ENCODE data around the gene FGGY.

Gene FGGY

DNA sequence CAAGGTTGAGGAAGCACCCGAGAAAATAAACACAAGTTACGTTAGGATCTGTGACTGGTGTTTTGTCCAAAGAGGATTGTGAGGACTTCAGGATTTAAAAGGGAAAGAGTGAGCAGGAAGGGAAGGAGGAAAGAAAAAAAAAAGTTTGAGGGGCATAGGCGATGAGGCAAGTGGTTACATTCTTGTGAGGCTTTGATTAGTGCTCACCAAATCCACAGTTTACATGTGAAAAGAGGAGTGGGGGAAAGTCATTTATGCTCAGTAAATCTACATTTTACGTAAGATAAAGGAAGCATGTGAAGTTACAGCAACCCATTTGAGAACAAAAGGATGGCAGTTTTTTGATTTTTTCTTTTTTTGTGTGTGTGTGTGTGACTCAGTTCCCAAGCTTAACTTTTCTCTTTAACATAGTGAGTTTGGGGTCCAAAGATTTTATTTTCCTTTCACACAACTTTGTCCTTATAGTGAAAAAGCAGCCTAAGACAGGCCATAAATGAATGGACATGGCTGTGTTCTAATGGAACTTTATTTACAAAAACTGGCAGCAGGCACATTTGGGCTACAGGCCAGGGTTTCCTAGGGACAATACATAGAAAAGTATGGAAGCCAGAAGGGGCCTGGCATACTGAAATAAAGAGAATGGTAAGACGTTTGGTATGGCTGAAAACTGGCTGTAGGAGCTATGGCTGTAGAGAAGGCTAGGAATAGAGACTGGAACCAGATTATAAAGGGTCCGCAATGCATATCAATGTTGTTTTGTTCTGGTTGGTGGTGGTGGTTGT, 121.7 kb downstream of the FGGY start:
- no peak for DNase-seq

DNA sequence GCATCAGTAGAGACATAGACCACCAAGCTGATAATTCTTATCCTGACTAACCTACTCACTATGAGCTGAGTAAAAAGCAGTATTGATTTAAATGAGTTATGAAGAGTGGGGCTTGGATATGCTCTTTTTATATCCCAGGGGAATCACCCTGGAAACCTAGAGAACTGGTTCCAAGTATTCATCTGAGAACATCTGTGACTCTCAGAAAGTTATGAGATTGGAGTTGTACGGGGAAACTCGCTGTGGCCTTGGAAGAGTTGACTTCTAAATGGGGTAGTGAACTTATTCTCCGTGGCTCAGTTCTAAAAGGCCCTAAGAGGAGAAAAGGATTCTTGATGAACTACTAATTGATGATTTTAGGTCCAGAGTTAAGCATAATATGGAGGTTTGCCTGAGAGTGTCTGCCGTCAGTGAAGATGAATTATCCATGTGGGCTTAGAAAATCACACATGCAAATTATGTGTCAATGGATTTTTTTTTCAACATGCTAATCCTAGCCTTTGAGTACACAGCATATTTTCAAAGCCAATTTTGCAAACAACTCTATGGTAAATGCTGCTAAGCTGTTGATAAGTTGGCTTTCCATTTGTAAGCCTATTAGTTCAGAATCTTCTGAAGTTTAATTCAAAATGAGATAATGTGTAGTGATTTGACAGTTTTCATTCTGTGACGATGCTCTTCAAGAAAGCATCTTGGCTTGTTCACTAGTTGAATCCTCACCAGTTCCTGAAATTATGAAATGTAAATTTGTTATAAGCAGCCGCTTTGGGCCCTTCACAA, 122.7 kb downstream of the FGGY start:
- DNase-seq: no peak

DNA sequence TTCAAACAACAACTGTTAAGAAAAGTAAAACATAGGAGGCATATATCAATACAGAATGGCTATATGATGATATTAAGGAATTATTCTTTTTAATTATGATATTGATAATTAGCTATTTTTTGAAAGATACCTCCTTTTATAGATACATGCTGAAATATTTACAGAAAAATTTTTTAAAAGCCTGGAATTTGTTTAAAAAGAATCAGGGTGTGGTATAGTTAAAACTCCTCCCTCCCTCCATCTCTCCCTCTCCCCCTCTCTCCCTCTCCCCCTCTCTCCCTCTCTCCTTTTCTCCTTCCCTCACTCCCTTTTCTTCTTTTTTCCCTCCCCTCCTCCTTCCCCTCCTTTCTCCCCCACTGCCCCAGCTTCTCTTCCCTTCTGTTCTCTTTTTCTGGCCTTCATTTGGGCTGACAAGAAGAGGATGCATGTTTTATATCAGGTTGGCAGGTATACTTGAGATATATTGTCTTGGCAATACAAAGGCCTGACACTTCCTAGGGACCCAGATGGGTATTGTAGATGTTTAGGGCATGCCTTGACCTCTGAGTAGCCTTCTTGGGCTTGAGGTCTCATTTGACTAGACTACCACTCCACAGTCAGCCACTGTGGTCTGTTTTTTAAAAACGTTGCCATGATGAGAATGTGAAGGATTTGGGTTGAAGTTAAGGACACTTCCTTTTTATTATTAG, 124.5 kb downstream of the FGGY start:
- no peak for DNase-seq

DNA sequence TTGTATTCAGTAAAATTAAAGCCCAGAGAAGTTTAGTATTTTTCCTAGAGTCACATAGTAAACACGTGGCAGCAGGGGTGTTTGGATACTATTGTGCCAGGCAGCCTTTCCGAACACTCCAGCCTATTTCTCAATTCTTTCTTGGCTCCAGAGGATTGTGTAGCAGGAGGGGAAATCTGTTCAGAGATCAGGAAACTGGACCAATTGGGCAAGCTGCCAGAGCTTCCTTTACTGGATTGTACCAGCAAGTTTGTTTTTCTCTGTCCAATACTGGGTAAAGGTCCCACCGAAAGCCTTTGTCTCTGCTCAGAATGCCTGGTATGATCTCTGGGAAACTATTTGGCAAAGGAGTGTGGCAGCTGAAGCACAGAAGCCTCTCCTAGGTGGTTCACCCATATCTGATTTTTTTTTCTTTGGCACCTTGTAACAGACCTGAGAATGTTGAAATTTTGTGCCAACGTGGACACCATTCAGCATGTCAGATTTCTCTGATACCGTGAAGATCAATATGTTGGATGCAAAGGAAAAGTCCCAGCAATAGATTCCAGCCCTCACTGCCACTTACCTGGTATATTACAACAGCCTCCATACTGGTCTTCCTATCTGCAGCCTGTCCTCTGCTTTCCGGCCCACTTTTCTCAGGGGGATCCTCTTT, 126.2 kb downstream of the FGGY start:
- no peak for DNase-seq

DNA sequence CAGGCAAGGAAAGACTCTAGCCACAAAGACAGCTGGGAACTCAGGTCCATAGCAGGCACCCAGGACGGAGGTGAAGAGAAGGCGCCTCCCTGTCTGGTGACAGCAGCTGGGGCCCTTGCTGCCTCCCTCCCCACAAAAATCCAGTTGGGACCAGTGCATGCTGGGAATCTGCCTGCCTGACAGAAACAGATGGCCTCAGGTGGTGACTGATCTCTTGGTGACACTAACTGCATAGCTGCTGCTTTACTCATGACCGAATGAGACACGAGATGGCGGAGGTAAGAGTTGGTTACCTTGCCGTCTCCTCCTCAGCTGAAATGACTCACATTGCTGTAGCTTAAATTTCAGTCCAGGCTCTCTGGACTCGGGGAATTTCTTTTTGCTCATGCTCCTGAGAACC, 130.3 kb downstream of the FGGY start:
- DNase-seq: no peak

DNA sequence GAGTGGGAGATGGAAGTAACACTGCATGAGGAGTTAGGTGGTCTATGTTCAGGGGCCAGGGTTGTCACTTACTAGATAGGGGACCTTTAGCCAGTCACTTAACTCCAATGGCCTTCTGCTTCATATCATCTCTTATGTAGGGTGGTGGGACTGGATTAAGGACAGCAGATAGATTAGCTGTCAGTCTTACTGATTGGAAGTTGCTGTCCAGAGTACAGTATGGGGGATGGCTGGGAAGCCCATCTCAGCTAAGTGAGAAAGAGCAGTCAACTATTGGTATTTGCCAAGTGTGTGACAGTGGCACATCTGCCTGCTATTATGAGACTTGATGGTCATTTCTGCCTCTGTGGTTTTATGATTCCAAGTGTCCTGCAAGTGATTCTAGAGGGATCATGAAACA, 130.9 kb downstream of the FGGY start:
- no peak for DNase-seq

DNA sequence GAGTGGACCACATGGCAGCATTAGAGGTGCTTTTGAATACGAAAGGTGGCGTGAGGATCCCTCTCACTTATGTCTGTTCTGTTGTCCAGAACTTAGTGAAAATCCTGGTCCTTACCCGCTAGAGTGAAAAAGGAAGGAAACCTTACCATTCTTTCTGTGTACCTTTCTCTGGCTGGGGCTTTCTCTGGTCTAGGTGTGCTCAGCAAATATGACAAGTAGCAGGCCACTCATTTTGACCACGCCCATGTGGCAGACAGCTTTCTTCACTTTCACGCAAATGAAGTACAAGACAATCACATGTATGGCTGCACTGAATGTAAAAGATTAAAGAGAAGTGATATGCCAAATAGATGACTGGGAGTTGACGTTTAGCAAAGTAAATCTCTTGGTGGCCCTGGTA, 131.9 kb downstream of the FGGY start:
- no peak for DNase-seq

DNA sequence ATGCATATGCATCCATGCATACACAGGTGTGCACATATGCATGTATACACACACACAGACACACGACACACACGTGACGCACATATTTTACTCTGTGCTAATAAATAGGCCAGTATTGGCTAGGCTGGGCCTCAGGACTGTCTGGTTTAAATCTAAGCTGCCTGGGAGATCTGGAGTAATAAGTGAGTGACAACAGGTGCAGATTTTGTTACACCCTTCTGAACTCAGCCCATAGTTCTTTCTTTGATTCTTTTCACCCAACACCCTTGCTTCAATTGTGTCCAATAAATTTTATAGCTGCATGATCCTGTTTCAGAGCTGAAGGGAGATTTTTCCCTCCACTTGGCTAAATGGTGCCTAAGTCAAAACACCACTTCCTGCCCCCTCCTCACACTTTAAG, 132.8 kb downstream of the FGGY start:
- DNase-seq: no peak

DNA sequence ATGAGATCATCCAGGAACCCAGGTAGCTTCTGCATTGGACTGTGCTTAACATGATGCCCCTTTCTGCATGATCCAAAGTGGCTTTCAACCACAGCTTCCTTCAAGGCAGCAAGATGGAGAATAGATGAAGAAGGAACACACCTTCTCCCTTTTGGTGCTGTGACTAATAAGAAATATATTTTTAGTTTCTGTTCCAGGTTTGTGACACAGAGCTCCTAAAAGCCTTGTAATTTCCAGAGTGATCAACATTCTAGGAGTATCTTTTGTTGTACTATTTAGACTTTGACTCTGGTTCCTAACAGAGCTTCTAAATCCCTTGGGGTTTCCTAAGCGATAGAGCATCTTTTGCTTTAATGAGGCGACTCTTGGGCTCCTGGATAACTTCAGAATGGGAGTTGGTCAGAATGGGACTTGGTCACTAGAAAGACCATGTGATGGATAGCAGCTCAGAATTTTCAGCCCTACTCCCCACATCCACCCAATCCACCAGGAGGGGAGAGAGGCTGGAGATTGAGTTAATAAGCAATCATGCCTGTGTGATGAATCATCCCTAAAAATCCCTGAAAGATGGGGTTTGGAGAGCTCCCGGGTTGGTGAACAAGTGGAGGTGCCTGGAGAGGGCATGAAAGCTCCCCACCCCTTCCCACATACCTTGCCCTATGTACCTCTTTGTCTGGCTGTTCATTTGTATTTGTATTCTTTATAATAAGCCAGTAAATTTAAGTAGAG, 134.8 kb downstream of the FGGY start:
- DNase-seq: no peak

DNA sequence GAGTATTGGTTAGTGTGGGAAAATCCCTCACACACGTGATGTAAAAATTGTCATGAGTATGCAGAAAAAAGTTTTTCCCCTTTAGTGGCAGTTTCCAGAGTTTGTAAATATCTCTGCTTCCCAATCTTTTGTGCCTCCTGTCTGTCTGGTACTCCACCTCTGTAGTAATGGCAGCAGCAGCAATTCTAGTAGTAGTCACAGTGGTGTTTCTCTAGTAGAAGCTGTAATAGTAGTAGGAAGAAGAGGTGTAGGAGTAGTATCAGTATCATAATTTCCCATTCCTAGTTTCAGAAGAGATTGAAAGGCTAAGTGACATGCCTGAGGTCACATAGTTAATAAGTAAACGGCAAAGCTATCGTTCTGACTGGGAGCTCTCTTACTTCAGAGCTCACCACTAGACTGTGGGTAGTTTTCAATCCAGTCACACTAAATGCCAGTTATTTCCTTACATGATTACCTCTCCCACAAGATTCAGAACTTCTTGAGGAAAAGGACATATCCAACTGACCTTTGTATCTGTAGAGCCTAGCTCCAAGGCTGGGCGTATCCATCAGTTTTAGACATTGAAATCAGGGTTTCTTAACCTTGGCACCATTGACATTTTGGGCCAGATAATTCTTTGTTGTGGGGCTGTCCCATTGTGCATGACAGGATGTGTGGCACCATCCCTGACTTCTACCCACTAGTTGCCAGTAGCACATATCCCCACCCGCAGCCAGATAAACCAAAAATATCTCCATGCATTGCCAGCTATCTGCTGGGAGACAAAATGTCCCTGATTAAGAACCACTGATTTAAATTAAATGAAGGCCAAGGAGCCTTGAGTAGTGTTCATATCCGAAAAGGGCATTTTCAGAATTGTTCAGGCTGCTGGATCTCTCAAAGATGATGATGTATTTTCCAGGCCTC, 135.9 kb downstream of the FGGY start:
- no peak for DNase-seq

DNA sequence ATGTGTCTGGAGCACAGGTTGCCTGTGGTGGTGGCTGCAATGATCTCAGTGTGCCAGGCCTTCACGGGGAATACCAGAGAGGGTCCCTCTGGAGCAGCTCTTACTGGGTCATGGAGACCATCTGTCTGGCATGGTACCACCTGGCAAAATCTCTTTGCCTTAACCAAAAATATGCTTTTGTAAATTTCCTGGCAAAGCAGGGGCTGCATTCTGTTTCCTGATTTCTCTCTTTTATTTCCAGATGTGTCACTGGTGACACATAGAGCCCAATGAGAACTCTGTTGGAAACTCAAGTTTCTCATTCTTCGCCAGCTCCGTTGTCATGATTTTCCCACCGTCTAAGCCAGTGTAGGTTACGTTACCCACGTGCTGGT, 136.5 kb downstream of the FGGY start:
- no peak for DNase-seq

DNA sequence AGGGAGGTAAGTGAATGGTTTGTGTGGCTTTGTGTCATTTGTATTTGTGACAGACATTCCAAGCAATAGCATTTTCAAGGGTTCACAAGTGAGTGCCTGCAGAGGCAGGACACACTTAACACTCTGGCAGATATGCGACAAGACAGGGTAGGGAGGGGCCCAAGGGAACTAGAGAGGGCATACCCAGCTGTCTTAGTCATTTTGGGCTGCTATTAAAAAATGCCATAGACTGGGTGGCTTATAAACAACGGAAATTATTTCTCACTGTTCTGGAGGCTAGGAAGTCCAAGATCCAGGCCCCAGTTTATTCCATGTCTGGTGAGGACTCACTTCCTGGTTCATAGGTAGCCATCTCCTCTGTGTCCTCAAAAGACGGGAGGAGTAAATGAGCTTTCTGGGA, 137.4 kb downstream of the FGGY start:
- no peak for DNase-seq

DNA sequence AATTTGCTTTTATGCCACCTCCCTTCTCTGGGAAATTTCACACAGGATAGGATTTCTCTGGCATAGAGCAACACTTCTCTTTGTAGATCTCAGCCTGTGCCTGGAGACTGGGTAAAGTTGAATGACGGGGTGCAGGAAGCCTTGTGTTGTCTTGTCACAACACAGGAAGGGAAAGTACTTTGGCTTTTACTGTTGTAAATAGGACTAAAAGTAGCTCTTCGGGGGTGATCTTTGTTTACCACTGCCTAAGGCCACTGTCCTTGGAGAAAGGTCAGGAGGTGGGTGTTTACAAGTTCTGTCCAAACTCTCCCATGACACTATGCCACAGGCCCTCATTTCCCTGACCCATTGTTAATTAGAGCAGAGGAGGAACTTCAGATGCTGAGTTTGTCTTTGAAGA, 139.7 kb downstream of the FGGY start:
- no peak for DNase-seq

DNA sequence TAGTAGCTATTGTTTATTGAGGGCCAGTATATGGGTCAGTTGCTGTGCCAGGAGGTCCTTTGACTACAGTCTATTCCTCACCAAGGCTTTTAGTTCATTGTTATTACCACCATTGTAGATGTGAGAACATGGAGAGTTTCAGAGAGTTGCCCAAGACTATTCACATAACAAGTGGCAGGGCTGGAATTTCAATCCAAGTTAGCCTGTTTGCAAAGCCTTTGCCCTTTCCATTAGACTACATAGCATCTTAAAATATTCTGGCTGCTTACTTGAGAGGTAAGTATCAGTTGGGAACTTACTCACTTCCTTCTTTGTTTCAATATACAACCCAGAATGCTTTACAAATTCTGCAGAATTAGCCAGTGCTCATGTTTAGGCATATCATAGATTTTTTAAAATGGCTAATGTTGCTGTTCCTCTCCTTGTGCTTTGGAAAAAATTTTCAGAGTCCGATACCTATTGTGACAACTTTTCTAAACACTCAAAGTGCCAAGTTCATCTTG, 141.2 kb downstream of the FGGY start:
- no peak for DNase-seq

DNA sequence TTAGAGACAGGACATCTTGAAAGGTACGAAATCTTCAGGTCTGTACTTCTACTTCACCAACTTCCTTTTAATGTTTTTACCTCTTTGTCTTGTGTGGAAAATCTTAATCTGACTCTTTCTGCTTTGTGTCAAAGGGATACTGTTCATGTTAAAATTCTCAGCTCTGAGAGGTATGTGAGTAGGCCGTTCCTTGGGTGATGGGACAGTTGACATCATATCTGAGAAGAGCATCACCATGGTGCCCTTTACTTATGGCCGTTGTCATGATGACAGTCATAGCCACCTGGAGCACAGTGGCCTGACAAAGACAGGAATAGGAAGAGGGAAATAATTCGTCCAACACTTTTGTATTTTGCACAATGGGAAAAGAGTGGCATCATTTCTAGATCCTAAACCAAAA, 145.6 kb downstream of the FGGY start:
- no peak for DNase-seq

DNA sequence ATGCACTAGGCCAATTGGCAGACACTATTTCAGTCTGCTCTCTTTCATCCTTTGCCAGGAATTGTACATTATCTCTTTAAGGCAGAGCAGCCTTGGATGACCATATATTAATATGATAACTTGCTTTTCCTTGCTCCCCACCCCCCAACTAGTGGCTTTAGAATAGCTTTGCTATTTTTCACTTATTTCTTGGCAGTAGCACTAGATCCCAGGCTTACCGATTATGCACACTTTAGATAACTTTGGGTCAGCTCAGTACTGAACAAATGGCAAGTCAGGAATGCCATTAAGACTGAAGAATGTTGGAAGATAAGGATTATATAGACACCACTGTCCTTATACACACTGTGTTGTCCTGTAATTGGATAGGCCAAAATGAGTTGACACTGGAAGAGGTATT, 146.4 kb downstream of the FGGY start:
- no peak for DNase-seq

DNA sequence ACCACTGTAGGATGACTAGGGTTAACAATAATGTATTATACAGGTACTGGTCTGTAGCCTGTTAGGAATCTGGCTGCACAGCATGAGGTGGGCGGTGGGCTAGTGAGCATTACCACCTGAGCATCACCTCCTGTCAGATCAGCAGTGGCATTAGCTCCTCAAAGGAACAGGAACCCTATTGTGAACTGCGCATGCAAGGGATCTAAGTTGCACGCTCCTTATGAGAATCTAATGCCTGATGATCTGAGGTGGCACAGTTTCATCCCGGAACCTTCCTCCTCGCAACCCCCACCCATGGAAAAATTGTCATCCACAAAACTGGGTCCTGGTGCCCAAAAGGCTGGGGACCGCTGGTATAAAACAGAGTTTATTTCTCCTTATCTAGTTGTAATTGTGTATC, 147.6 kb downstream of the FGGY start:
- no peak for DNase-seq

DNA sequence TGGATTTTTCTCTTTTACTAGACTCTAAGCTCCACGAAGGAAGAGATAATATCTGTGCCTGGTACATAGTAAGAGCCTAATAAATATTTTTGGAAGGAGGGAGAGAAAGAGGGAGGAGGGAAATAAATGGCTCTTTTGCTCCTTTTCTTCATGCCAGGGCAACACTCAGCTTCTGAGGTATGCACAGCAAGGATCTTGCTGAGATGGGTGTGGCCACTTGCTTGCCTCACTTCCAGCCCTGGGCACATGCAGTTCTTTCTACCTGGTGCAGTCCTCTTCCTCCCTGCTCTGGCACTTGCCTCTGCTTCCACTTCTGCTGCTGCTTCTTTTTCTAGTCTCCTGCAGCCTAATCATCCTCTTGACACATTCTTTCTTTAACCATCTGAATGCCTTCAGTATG, 148.1 kb downstream of the FGGY start:
- DNase-seq: no peak

DNA sequence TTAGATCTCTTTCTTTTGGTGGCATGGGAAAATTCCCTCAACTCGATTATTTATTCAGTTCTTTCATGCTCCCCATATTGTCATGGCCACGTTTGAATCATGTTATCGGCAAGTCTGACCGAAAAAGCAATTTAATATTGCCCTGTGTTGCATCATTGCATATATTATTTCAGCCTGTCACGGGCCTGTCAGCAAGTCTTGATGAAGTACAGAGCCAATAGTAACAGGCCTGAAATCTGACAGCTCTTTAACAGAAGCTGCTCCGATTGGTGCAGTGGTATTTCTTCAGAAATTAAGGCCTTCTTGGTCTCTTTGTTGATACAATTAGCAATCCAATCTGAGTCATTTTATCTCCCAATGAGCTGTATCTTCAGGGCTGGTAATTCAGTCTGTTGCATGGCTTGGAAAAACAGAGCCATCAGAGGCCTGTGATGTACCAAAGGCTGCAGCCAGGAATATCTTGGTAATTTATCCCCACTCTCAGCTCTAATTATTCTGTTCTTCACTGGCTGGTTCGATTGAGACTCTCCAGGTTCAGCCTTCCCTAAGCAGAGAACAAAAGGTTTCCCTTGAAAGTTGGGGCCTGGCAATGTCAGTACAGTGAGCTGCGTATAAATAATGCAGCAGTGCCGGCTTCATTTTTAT, 149.5 kb downstream of the FGGY start:
- no peak for DNase-seq

DNA sequence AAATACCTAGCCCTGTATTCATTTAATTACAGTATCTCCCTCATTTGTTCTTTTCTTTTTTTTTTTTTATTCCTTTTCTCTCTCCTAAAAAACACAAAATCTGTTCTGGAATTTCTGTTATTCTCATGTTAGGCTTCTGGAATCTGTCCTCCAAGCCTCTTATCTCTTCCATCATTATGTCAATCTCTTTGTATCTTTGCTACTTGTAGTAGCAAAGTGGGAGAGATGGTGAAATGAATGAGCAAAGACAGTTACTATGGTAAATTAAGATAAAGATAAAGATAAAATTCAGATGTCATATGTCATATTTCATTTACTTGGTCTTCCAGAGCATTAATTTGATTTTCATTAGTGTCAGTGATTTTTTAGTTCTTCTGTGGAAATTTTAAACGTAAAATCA, 155.1 kb downstream of the FGGY start:
- no peak for DNase-seq

DNA sequence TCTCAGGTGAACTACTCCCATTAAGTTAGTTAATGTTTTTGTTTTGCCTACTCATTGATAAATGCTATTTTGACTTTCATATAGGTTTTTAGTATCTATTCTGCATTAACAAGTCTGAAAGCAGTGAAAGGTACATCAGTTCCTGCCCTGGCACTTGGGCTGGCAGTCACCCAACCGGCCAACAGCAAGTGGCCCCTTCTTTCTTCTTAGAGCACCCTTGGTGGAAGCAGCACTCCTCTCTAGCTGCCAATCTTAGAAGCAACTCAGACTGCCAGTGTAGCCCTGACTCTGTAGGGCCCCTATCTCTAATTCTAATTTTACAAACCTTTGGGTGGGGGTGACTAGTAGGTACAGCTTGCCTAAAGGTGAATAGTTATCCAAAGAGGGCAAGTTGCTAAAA, 155.7 kb downstream of the FGGY start:
- no peak for DNase-seq

Data from NCI-H1048 (cell line).